HEK293 (cell line): ENCODE data around the gene CCDC195.

Experiments
- BCL6B ChIP-seq: fragments of 450-650 bp; formaldehyde crosslinking; IDR thresholded peaks from 2 replicates; pipeline ENCODE4 v1.5.1; 2017; ENCODE audit warnings: missing biosample characterization, missing genetic modification characterization
- KLF8 ChIP-seq: fragments of 450-650 bp; formaldehyde crosslinking; IDR thresholded peaks from 2 replicates; pipeline ENCODE4 v1.5.1; 2016; ENCODE audit warnings: missing biosample characterization, missing genetic modification characterization
- PRDM10 ChIP-seq: fragments of 450-650 bp; formaldehyde crosslinking; IDR thresholded peaks from 2 replicates; pipeline ENCODE4 v1.5.1; 2016; ENCODE audit warnings: missing biosample characterization, missing genetic modification characterization
- PRDM4 ChIP-seq: fragments of 450-650 bp; formaldehyde crosslinking; IDR thresholded peaks from 2 replicates; pipeline ENCODE4 v1.5.1; 2017; ENCODE audit warnings: missing biosample characterization, missing genetic modification characterization
- ZBTB17 ChIP-seq: fragments of 450-650 bp; formaldehyde crosslinking; IDR thresholded peaks from 2 replicates; pipeline ENCODE4 v1.5.1; 2016; ENCODE audit warnings: missing biosample characterization, missing genetic modification characterization
- ZBTB48 ChIP-seq: fragments of 450-650 bp; formaldehyde crosslinking; IDR thresholded peaks from 2 replicates; pipeline ENCODE4 v1.5.1; 2016; ENCODE audit warnings: missing biosample characterization, missing genetic modification characterization
- ZFP3 ChIP-seq: fragments of 450-650 bp; formaldehyde crosslinking; IDR thresholded peaks from 2 replicates; pipeline ENCODE4 v1.5.1; 2016; ENCODE audit warnings: low read depth, missing biosample characterization, missing genetic modification characterization
- ZNF114 ChIP-seq: fragments of 450-650 bp; formaldehyde crosslinking; IDR thresholded peaks from 2 replicates; pipeline ENCODE4 v1.5.0; 2017; ENCODE audit warnings: missing biosample characterization, missing genetic modification characterization
- ZNF133 ChIP-seq: fragments of 450-650 bp; formaldehyde crosslinking; IDR thresholded peaks from 2 replicates; pipeline ENCODE4 v1.5.1; 2016; ENCODE audit warnings: missing biosample characterization, missing genetic modification characterization
- ZNF18 ChIP-seq: fragments of 450-650 bp; formaldehyde crosslinking; IDR thresholded peaks from 2 replicates; pipeline ENCODE4 v1.5.1; 2016; ENCODE audit warnings: missing biosample characterization, missing genetic modification characterization
- ZNF221 ChIP-seq: fragments of 450-650 bp; formaldehyde crosslinking; IDR thresholded peaks from 2 replicates; pipeline ENCODE4 v1.5.1; 2017; ENCODE audit warnings: missing biosample characterization, missing genetic modification characterization, borderline replicate concordance
- ZNF26 ChIP-seq: fragments of 450-650 bp; formaldehyde crosslinking; IDR thresholded peaks from 2 replicates; pipeline ENCODE4 v1.5.1; 2016; ENCODE audit warnings: missing biosample characterization, missing genetic modification characterization
- ZNF311 ChIP-seq: fragments of 450-650 bp; formaldehyde crosslinking; IDR thresholded peaks from 2 replicates; pipeline ENCODE4 v1.5.1; 2017; ENCODE audit warnings: missing biosample characterization, missing genetic modification characterization, borderline replicate concordance
- ZNF324 ChIP-seq: fragments of 450-650 bp; formaldehyde crosslinking; IDR thresholded peaks from 2 replicates; pipeline ENCODE4 v1.5.1; 2016; ENCODE audit warnings: missing biosample characterization, missing genetic modification characterization
- ZNF404 ChIP-seq: fragments of 450-650 bp; formaldehyde crosslinking; IDR thresholded peaks from 2 replicates; pipeline ENCODE4 v1.5.1; 2017; ENCODE audit warnings: missing biosample characterization, missing genetic modification characterization
- ZNF501 ChIP-seq: fragments of 450-650 bp; formaldehyde crosslinking; IDR thresholded peaks from 2 replicates; pipeline ENCODE4 v1.5.1; 2016; ENCODE audit warnings: missing biosample characterization, missing genetic modification characterization
- ZNF518A ChIP-seq: fragments of 450-650 bp; formaldehyde crosslinking; conservative IDR thresholded peaks from 2 replicates; pipeline ENCODE4 v1.5.1; 2016; ENCODE audit warnings: low read depth, missing biosample characterization, missing genetic modification characterization
- ZNF548 ChIP-seq: fragments of 450-650 bp; formaldehyde crosslinking; IDR thresholded peaks from 2 replicates; pipeline ENCODE4 v1.5.1; 2016; ENCODE audit warnings: missing biosample characterization, missing genetic modification characterization
- ZNF629 ChIP-seq: fragments of 450-650 bp; formaldehyde crosslinking; IDR thresholded peaks from 2 replicates; pipeline ENCODE4 v1.5.1; 2017; ENCODE audit warnings: missing biosample characterization, missing genetic modification characterization
- ZNF707 ChIP-seq: fragments of 450-650 bp; formaldehyde crosslinking; IDR thresholded peaks from 2 replicates; pipeline ENCODE4 v1.5.1; 2016; ENCODE audit warnings: missing biosample characterization, missing genetic modification characterization
- ZNF768 ChIP-seq: fragments of 450-650 bp; formaldehyde crosslinking; IDR thresholded peaks from 2 replicates; pipeline ENCODE4 v1.5.1; 2018; ENCODE audit warnings: missing biosample characterization, mild to moderate bottlenecking, missing genetic modification characterization
- ZNF843 ChIP-seq: fragments of 450-650 bp; formaldehyde crosslinking; IDR thresholded peaks from 2 replicates; pipeline ENCODE4 v1.5.1; 2016; ENCODE audit warnings: missing biosample characterization, missing genetic modification characterization
- ZXDB ChIP-seq: fragments of 450-650 bp; formaldehyde crosslinking; IDR thresholded peaks from 2 replicates; pipeline ENCODE4 v1.5.1; 2016; ENCODE audit warnings: missing biosample characterization, missing genetic modification characterization

CCDC195 gene

GRCh38 chr2:224668123-224668909 is 47.8 kb downstream of the CCDC195 start (continued):
- TF ChIP-seq ZNF518A (peak; percentile 32; the same call in 1 of the 2 replicates), ZNF26 (tag by site-specific recombination) (no peak), ZNF548 (tag by site-specific recombination) (no peak), ZNF404 (tag by site-specific recombination) (no peak), BCL6B (no peak), ZNF501 (tag by site-specific recombination) (0 out of 2 replicates have a peak, but pooled peaks have one; percentile 23), ZNF324 (tag by site-specific recombination) (peak; percentile 52; the same call in 1 of the 2 replicates), KLF8 (tag by site-specific recombination) (peak; percentile 60), ZNF843 (tag by site-specific recombination) (peak; percentile 98), PRDM4 (tag by site-specific recombination) (peak; percentile 84), ZNF221 (no peak), ZNF311 (tag by site-specific recombination) (no peak), ZNF629 (tag by site-specific recombination) (peak; percentile 91), ZNF707 (tag by site-specific recombination) (no peak), ZNF114 (tag by site-specific recombination) (no peak), ZNF133 (tag by site-specific recombination) (no peak), PRDM10 (tag by site-specific recombination) (no peak; the same call in 1 of the 2 replicates), ZXDB (tag by site-specific recombination) (peak; percentile 89), ZFP3 (tag by site-specific recombination) (no peak), ZNF768 (tag by site-specific recombination) (no peak), ZBTB17 (tag by site-specific recombination) (0 out of 2 replicates have a peak, but pooled peaks have one; percentile 27), ZBTB48 (tag by site-specific recombination) (no peak), ZNF18 (tag by site-specific recombination) (peak; percentile 36; the same call in 1 of the 2 replicates)
